Activated CD8-positive, alpha-beta memory T cell treated with anti-CD3 and anti-CD28 coated beads, Interleukin-2, amount 50 U/mL, for 48 hours (primary cell): ENCODE data around the gene TSPAN9.

Source experiments
- DNase-seq: peaks from one replicate; pipeline ENCODE4 v3.0.0-alpha.2; 2020

Gene TSPAN9

GRCh38 chr12:3076730-3077571 lies at the start of gene TSPAN9:
TSS of gene TSPAN9 (plus strand) at chr12:3077379. CDS start at chr12:3201194, 123,815 bp downstream.
- peak; percentile 82 for DNase-seq

GRCh38 chr12:3028108-3028507 lies 49.1 kb upstream of the TSPAN9 start:
- DNase-seq: no peak

- no peak for DNase-seq
These were observed 46.3 kb upstream of the TSPAN9 start for GRCh38 chr12:3030821-3031429.

- DNase-seq: no peak
These were observed 45.0 kb upstream of the TSPAN9 start for GRCh38 chr12:3032161-3032560.

GRCh38 chr12:3032770-3033538 lies 44.2 kb upstream of the TSPAN9 start:
- no peak for DNase-seq

GRCh38 chr12:3033539-3033867 lies 43.7 kb upstream of the TSPAN9 start:
- no peak for DNase-seq

GRCh38 chr12:3034067-3034750 lies 43.0 kb upstream of the TSPAN9 start:
- peak; percentile 70 for DNase-seq

- DNase-seq: no peak
These were observed 42.0 kb upstream of the TSPAN9 start for GRCh38 chr12:3035171-3035570.

- DNase-seq: no peak
These were observed 41.1 kb upstream of the TSPAN9 start for GRCh38 chr12:3035815-3036702.

- DNase-seq: no peak
These were observed 40.1 kb upstream of the TSPAN9 start for GRCh38 chr12:3036901-3037600.

GRCh38 chr12:3038166-3038565 lies 39.0 kb upstream of the TSPAN9 start:
- DNase-seq: no peak

GRCh38 chr12:3038926-3039510 lies 38.2 kb upstream of the TSPAN9 start:
- DNase-seq: no peak

- no peak for DNase-seq
These were observed 37.0 kb upstream of the TSPAN9 start for GRCh38 chr12:3040026-3040656.

- no peak for DNase-seq
These were observed 36.3 kb upstream of the TSPAN9 start for GRCh38 chr12:3040663-3041544.

GRCh38 chr12:3041558-3042164 lies 35.5 kb upstream of the TSPAN9 start:
- peak; percentile 66 for DNase-seq

- DNase-seq: no peak
These were observed 34.8 kb upstream of the TSPAN9 start for GRCh38 chr12:3042394-3042793.

- DNase-seq: no peak
These were observed 34.4 kb upstream of the TSPAN9 start for GRCh38 chr12:3042826-3043225.

- DNase-seq: no peak
These were observed 33.8 kb upstream of the TSPAN9 start for GRCh38 chr12:3043406-3043805.

GRCh38 chr12:3044141-3044630 lies 33.0 kb upstream of the TSPAN9 start:
- no peak for DNase-seq
